ENCODE data around the gene KANK3.

DNA sequence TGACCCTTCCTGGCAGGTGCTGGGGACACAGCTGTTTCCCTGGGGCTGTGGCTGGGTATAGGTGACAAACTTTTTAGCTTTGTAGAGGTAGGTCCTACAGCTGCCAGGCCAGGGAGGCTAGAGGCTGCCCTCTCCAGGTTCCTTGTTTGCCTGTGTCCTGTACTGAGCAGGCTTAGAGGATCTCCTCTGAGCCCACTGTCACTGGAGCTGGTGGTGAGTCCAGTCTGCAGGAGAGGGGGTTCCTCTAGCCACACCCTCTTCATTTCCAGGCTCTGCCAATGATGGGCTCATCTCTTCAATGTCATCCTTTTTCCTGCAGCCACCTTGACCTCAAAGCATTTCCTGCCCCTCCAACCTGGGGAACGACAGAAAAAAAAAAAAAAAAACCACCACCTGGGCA is 34.5 kb upstream of the KANK3 start:
- no peak for TF ChIP-seq CEBPB (tag; IDR thresholded peaks at IDR 0.05)
- no peak for TF ChIP-seq POLR2AphosphoS5 (IDR thresholded peaks at IDR 0.05; ENCODE audit: control insufficient read depth, insufficient read depth, low read depth, low read length)
- no peak for TF ChIP-seq TAF7 (tag; IDR thresholded peaks at IDR 0.05)
- TF ChIP-seq EZH2 (IDR thresholded peaks at IDR 0.05; ENCODE audit: borderline replicate concordance, low read depth, low read length): no peak
- TF ChIP-seq TCF7L2 (IDR thresholded peaks at IDR 0.05; ENCODE audit: low read depth, low read length): no peak
- no peak for TF ChIP-seq ATF4 (CRISPR knock-in tag; IDR thresholded peaks at IDR 0.05)
- TF ChIP-seq BRF1 (IDR thresholded peaks at IDR 0.05; ENCODE audit: borderline replicate concordance, extremely low read depth, insufficient read length): no peak
- TF ChIP-seq SETDB1 (IDR thresholded peaks at IDR 0.05; ENCODE audit: low read length): no peak
- no peak for TF ChIP-seq NR3C1 (CRISPR knock-in tag; IDR thresholded peaks at IDR 0.05)
- TF ChIP-seq, protein P1, sequence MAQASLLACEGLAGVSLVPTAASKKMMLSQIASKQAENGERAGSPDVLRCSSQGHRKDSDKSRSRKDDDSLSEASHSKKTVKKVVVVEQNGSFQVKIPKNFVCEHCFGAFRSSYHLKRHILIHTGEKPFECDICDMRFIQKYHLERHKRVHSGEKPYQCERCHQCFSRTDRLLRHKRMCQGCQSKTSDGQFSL (CRISPR knock-in tag; IDR thresholded peaks at IDR 0.05): no peak
- TF ChIP-seq, protein P1 (tag; IDR thresholded peaks at IDR 0.05): no peak
- TF ChIP-seq SIN3B (IDR thresholded peaks at IDR 0.05; ENCODE audit: low read depth): no peak
- TF ChIP-seq ELK3 (CRISPR knock-in tag; IDR thresholded peaks at IDR 0.05): no peak
- TF ChIP-seq CTCF (IDR thresholded peaks at IDR 0.05 in 2 of 3, conservative IDR thresholded peaks at IDR 0.05 in 1 of 3; ENCODE audit: insufficient read depth in 2 of 3, low read depth in 1 of 3, low read length in 3 of 3): no peak
- no peak for TF ChIP-seq CC2D1A (IDR thresholded peaks at IDR 0.05)

All from K562 (cell line).